Midbrain (tissue), 1 donor: Measurements from ENCODE around the gene CDK2.
A peak's percentile ranks its signal among the peaks of the same experiment; 100 is the strongest.
"Not testable (repeated sequence)": the region's sequence is repeated elsewhere in the genome, so short reads cannot be mapped to it uniquely, and the experiment has no call there.

Experiments
- DNase-seq: peaks from one replicate; lab custom pipeline; 2025; lab: John Stamatoyannopoulos, UW

The CDK2 gene

GRCh38 chr12:55981882-55982281 lies 15.3 kb downstream of the CDK2 start:
- DNase-seq = not testable (repeated sequence)

GRCh38 chr12:55982319-55982936 lies 15.8 kb downstream of the CDK2 start:
- DNase-seq = no peak

GRCh38 chr12:55983232-55983842 lies 16.7 kb downstream of the CDK2 start:
- no peak for DNase-seq

- DNase-seq = no peak
Observed at GRCh38 chr12:55984861-55985260, 18.2 kb downstream of the CDK2 start.

GRCh38 chr12:55985341-55985740 lies 18.7 kb downstream of the CDK2 start:
- no peak for DNase-seq

- not testable (repeated sequence) for DNase-seq
Observed at GRCh38 chr12:55985976-55986375, 19.3 kb downstream of the CDK2 start.

GRCh38 chr12:55991110-55991509 lies 24.5 kb downstream of the CDK2 start:
- DNase-seq = no peak

- DNase-seq = no peak
Observed at GRCh38 chr12:55993230-55993853, 26.7 kb downstream of the CDK2 start.

- no peak for DNase-seq
Observed at GRCh38 chr12:55995366-55995765, 28.7 kb downstream of the CDK2 start.

GRCh38 chr12:55996201-55996714 lies 29.6 kb downstream of the CDK2 start:
- DNase-seq = peak; percentile 70

- DNase-seq = peak; percentile 97
Observed at GRCh38 chr12:55996715-55997534, 30.3 kb downstream of the CDK2 start, which contains the start of gene SUOX. Gene SUOX, plus strand, starts transcription at chr12:55997276. Its CDS starts 4,946 bp downstream, at chr12:56002222.

GRCh38 chr12:55997535-55997859 lies 30.9 kb downstream of the CDK2 start:
- DNase-seq = no peak

GRCh38 chr12:55999522-55999921 lies 32.9 kb downstream of the CDK2 start:
- DNase-seq = not testable (repeated sequence)

- DNase-seq = not testable (repeated sequence)
Observed at GRCh38 chr12:55999999-56000540, 33.4 kb downstream of the CDK2 start.

- DNase-seq = no peak
Observed at GRCh38 chr12:56001487-56002100, 35.0 kb downstream of the CDK2 start.

- not testable (repeated sequence) for DNase-seq
Observed at GRCh38 chr12:56003376-56003775, 36.7 kb downstream of the CDK2 start.

- no peak for DNase-seq
Observed at GRCh38 chr12:56004211-56004610, 37.6 kb downstream of the CDK2 start.

GRCh38 chr12:56007564-56008559 lies 41.2 kb downstream of the CDK2 start:
- peak; percentile 43 for DNase-seq

GRCh38 chr12:56010111-56010570 lies 43.5 kb downstream of the CDK2 start:
- DNase-seq = no peak

- no peak for DNase-seq
Observed at GRCh38 chr12:56011509-56012090, 45.0 kb downstream of the CDK2 start.
